PC-9 (cell line): ENCODE measurements around the gene TRUB2. TPM values are rescaled to one million over a fixed set of nuclear protein-coding genes. Genes with fewer than 3 reads are reported as not detected.
"Not testable (repeated sequence)": the region's sequence is repeated elsewhere in the genome, so short reads cannot be mapped to it uniquely, and the experiment has no call there.

Experiments
- BruUV-seq: library from RNA; stranded (reverse); fragments of 400-500 nt; replicated peaks from 2 replicates; lab custom pipeline; 2021; lab: Mats Ljungman, UMichigan
- CTCF ChIA-PET: fragments of 300-600 bp; sonication (Branson Sonifier 250); formaldehyde crosslinking; loops from one replicate; lab custom pipeline; 2022; ENCODE audit warnings: antibody characterized with exemption; lab: Charles Lee
- POLR2A ChIA-PET: fragments of 300-600 bp; sonication (Branson Sonifier 250); formaldehyde crosslinking; loops from one replicate; lab custom pipeline; 2022; ENCODE audit warnings: antibody characterized with exemption; ENCODE audit not compliant: unreplicated experiment; lab: Charles Lee
- DNase-seq, 2 experiments: peaks; one replicate each; pipeline versions ENCODE4 v3.0.0 to v3.0.0-alpha.2; 2015 to 2022; ENCODE audit warnings: mixed read lengths in 1 of 2
- H2AFZ ChIP-seq: fragments of 200-600 bp; sonication (generic); 2 replicates; pipeline ENCODE4 v1.8.1; 2017; ENCODE audit warnings: antibody characterized with exemption
- H3F3A ChIP-seq: fragments of 200-600 bp; sonication (generic); 2 replicates; pipeline ENCODE4 v1.8.1; 2017; ENCODE audit warnings: antibody characterized with exemption, mild to moderate bottlenecking, low read depth; ENCODE audit not compliant: insufficient read depth
- H3K27ac ChIP-seq: fragments of 200-600 bp; sonication (generic); 2 replicates; pipeline ENCODE4 v1.6.1; 2016; ENCODE audit warnings: mixed run types
- H3K27me3 ChIP-seq: fragments of 200-600 bp; sonication (generic); 2 replicates; pipeline ENCODE4 v1.6.1; 2016; ENCODE audit warnings: low read depth, mixed run types; ENCODE audit not compliant: insufficient read depth
- H3K36me3 ChIP-seq: fragments of 200-600 bp; sonication (generic); 2 replicates; pipeline ENCODE4 v1.6.1; 2016; ENCODE audit warnings: low read depth, mixed run types
- H3K4me1 ChIP-seq: fragments of 200-600 bp; sonication (generic); replicated peaks from 2 replicates; pipeline ENCODE4 v1.6.1; 2016; ENCODE audit warnings: mixed run types; ENCODE audit not compliant: insufficient read depth
- H3K4me2 ChIP-seq: fragments of 200-600 bp; sonication (generic); 2 replicates; pipeline ENCODE4 v1.6.1; 2017; ENCODE audit warnings: mixed run types
- H3K4me3 ChIP-seq: fragments of 200-600 bp; sonication (generic); 2 replicates; pipeline ENCODE4 v1.6.1; 2016; ENCODE audit warnings: mixed run types
- H3K79me2 ChIP-seq: fragments of 200-600 bp; sonication (generic); 2 replicates; pipeline ENCODE4 v1.6.1; 2017; ENCODE audit warnings: low read depth, mixed run types
- H3K9me2 ChIP-seq: fragments of 200-600 bp; sonication (generic); 2 replicates; pipeline ENCODE4 v1.8.1; 2017; ENCODE audit warnings: mild to moderate bottlenecking; ENCODE audit not compliant: insufficient read depth
- H3K9me3 ChIP-seq: fragments of 200-600 bp; sonication (generic); 2 replicates; pipeline ENCODE4 v1.8.1; 2016; ENCODE audit warnings: low read depth; ENCODE audit not compliant: insufficient read depth
- H4K20me1 ChIP-seq: fragments of 200-600 bp; sonication (generic); 2 replicates; pipeline ENCODE4 v1.8.1; 2017; ENCODE audit not compliant: insufficient read depth
- EZH2 ChIP-seq: fragments of 200-600 bp; sonication (generic); IDR thresholded peaks from 2 replicates; pipeline ENCODE4 v1.8.0; 2017; ENCODE audit warnings: antibody characterized with exemption, low read depth
- intact Hi-C: fragments of 100-400 bp; cut with micrococcal nuclease; formaldehyde crosslinking; loops from one replicate; pipeline ENCODE4 v1.10.0; 2022; ENCODE audit not compliant: unreplicated experiment
- total RNA-seq: library from RNA; stranded (reverse); gene quantifications from 2 replicates; pipeline ENCODE4 v1.2.3, GENCODE V29; 2021
- TF ChIP-seq, protein P1 (sequence below): fragments of 200-600 bp; sonication (generic); conservative IDR thresholded peaks from 2 replicates; pipeline ENCODE4 v1.6.1; 2017; ENCODE audit warnings: mixed run types, antibody characterized with exemption, mild to moderate bottlenecking, moderate library complexity

TRUB2 gene
- total RNA-seq, 1 experiment from 2014 or later = 62.1 TPM

DNA sequence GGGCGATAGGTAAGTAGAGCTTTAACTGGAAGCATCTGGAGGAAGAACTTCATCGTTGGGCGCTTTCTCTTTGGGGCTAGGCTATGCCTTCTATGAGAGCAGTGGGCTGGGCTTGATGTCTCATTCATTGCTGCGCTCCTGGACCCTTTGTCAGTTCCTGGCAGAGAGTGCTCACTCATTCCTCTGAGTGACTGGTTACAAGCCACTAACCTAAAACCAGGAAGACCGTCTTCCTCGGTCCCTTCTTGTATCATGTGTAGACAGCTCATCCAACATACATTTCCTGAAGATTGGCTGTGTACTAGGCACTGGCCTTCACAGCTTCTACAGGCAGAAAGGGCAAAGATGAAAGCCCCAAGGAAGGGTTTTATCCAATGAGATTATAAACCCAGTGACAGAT lies 39.7 kb downstream of the TRUB2 start:
- DNase-seq = no peak

DNA sequence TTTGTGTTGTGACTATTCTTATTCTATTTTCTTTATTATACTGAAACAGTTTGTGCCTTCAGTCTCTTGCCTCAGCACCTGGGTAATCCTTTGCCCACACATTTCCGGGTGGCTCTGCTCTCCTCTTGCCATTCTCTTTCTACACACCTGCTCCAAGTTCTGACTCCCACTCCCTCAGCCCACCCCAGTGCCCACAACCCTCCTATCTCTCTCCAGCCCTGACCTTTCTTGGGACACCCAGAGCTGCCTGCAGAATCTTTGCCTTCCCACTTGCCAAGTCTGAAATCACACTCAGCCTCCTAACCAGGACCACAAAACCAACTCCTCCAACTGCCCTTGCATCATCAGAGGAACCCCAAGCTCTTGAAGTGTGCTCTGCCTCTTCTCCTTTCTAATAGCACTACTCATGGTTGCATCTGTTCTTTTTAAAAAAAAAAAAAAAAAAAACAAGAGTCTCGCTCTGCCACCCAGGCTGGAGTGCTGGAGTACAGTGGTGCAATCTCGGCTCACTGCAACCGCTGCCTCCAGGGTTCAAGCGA lies 42.1 kb downstream of the TRUB2 start:
- no TSS peak for BruUV-seq
- Histone ChIP-seq H3K27ac (no peak overlapping the region), H2AFZ (no peak overlapping the region), H3K79me2 (peaks cover 21% of the 10 kb centered on the region), H3K4me1 (peaks cover 7% of the 10 kb centered on the region; the same call in 1 of the 2 replicates), H3K27me3 (no peaks in the 10 kb centered on the region), H3K4me3 (no peak overlapping the region), H3K36me3 (no peaks in the 10 kb centered on the region), H3K9me2 (no peaks in the 10 kb centered on the region), H3K9me3 (no peaks in the 10 kb centered on the region), H4K20me1 (no peaks in the 10 kb centered on the region), H3K4me2 (no peak overlapping the region), H3F3A (no peaks in the 10 kb centered on the region)
- ChIA-PET CTCF (no interaction called here), POLR2A (interaction anchor here (0.6 to 0.9 kb wide), 2 partner anchors 191 to 334 kb away, joined by 4 to 6 read pairs; no protein-coding TSS in a partner anchor)
- TF ChIP-seq, protein P1, sequence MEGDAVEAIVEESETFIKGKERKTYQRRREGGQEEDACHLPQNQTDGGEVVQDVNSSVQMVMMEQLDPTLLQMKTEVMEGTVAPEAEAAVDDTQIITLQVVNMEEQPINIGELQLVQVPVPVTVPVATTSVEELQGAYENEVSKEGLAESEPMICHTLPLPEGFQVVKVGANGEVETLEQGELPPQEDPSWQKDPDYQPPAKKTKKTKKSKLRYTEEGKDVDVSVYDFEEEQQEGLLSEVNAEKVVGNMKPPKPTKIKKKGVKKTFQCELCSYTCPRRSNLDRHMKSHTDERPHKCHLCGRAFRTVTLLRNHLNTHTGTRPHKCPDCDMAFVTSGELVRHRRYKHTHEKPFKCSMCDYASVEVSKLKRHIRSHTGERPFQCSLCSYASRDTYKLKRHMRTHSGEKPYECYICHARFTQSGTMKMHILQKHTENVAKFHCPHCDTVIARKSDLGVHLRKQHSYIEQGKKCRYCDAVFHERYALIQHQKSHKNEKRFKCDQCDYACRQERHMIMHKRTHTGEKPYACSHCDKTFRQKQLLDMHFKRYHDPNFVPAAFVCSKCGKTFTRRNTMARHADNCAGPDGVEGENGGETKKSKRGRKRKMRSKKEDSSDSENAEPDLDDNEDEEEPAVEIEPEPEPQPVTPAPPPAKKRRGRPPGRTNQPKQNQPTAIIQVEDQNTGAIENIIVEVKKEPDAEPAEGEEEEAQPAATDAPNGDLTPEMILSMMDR = no peak
- TF ChIP-seq EZH2 = no peak
- intact Hi-C loops = no loop called here
- DNase-seq = no peak

More for the DNA sequence above, 39.7 kb downstream of the TRUB2 start:
- CTCF ChIA-PET = no interaction called here
- H3F3A ChIP-seq = no peaks in the 10 kb centered on the region
- peaks cover 1% of the 10 kb centered on the region; the same call in 1 of the 2 replicates for H3K4me1 ChIP-seq
- intact Hi-C loops = no loop called here
- H3K9me2 ChIP-seq = no peaks in the 10 kb centered on the region
- no peaks in the 10 kb centered on the region for H3K27me3 ChIP-seq
- no peaks in the 10 kb centered on the region for H3K9me3 ChIP-seq
- no peaks in the 10 kb centered on the region for H3K36me3 ChIP-seq
- H3K27ac ChIP-seq = no peak overlapping the region
- TF ChIP-seq EZH2 = no peak
- TF ChIP-seq, protein P1 = no peak
- H2AFZ ChIP-seq = no peak overlapping the region
- H3K79me2 ChIP-seq = peaks cover 5% of the 10 kb centered on the region
- no peak overlapping the region for H3K4me3 ChIP-seq
- no TSS peak for BruUV-seq
- no peak overlapping the region for H3K4me2 ChIP-seq
- POLR2A ChIA-PET = no interaction called here
- H4K20me1 ChIP-seq = no peaks in the 10 kb centered on the region

DNA sequence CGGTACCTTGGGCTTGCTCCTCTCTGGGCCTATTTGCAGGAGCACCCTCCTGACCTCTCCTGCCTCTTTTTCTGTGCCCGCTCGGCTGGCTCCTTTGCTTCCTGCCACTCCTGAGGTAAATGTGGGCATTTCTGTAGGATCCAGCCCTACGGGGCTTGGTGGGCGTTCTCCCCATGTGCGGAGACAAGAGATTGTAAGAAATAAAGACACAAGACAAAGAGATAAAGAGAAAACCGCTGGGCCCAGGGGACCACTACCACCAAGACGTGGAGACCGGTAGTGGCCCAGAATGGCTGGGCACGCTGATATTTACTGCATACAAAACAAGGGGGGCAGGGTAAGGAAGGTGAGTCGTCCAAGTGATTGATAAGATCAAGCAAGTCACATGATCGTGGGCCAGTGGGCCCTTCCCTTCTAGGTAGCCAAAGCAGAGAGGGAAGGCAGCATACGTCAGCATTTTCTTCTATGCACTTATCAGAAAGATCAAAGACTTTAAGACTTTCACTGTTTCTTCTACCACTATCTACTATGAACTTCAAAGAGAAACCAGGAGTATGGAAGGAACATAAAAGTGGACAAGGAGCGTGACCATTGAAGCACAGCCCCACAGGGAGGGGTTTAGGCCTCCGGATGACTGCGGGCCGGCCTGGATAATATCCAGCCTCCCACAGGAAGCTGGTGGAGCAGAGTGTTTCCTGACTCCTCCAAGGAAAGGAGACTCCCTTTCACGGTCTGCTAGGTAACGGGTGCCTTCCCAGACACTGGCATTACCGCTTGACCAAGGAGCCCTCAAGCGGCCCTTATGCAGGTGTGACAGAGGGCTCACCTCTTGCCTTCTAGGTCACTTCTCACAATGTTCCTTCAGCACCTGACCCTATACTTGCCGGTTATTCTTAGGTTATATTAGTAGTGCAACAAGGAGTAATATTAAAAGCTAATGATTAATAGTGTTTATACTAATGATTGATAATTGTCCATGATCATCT lies 42.9 kb downstream of the TRUB2 start:
- CTCF ChIA-PET, H3K36me3 ChIP-seq, DNase-seq, H3K9me2 ChIP-seq, H3K4me3 ChIP-seq, BruUV-seq, H3K4me2 ChIP-seq, H3F3A ChIP-seq, H3K9me3 ChIP-seq, H2AFZ ChIP-seq, H4K20me1 ChIP-seq, H3K27ac ChIP-seq, H3K27me3 ChIP-seq: not testable (repeated sequence)
- intact Hi-C loops = loop anchor here (5.0 kb wide), 2 partner anchors 63 to 152 kb away; partner anchors contain the start of genes PTGES2 and SLC27A4
- POLR2A ChIA-PET = interaction anchor here (0.6 to 0.9 kb wide), 2 partner anchors 192 to 335 kb away, joined by 4 to 6 read pairs; no protein-coding TSS in a partner anchor
- Histone ChIP-seq H3K79me2 (peaks cover 29% of the 10 kb centered on the region), H3K4me1 (peaks cover 12% of the 10 kb centered on the region)
